Stimulated activated naive CD8-positive, alpha-beta T cell treated with anti-CD3 and anti-CD28 coated beads, Interleukin-15, amount 100 ng/mL, for 72 hours (primary cell): ENCODE measurements around the gene C9orf78.

Source experiments
- ATAC-seq: fragments of 150-1000 bp; cut with Tn5 transposase; 2 replicates; pipeline ENCODE4 v1.10.0; 2021; ENCODE audit warnings: mild to moderate bottlenecking, moderate library complexity
- DNase-seq, 2 donors: peaks; one replicate each; pipeline ENCODE4 v3.0.0; 2021 to 2022
- H3K27ac Mint-ChIP-seq, 2 donors: one replicate each; pipeline ENCODE4 v1.8.0; 2022; ENCODE audit warnings: mild to moderate bottlenecking in 2 of 2, mixed read lengths in 2 of 2, moderate library complexity in 2 of 2
- H3K27me3 Mint-ChIP-seq: one replicate; pipeline ENCODE4 v1.8.0; 2022; ENCODE audit warnings: mixed read lengths
- H3K4me1 Mint-ChIP-seq: one replicate; pipeline ENCODE4 v1.8.0; 2022; ENCODE audit warnings: mild to moderate bottlenecking, mixed read lengths
- H3K4me3 Mint-ChIP-seq, 2 donors: one replicate each; pipeline ENCODE4 v1.8.0; 2022; ENCODE audit warnings: mild to moderate bottlenecking in 2 of 2, mixed read lengths in 2 of 2, moderate library complexity in 1 of 2
- H3K9me3 Mint-ChIP-seq, 2 donors: one replicate each; pipeline ENCODE4 v1.8.0; 2022; ENCODE audit warnings: mixed read lengths in 2 of 2

C9orf78 gene

DNA sequence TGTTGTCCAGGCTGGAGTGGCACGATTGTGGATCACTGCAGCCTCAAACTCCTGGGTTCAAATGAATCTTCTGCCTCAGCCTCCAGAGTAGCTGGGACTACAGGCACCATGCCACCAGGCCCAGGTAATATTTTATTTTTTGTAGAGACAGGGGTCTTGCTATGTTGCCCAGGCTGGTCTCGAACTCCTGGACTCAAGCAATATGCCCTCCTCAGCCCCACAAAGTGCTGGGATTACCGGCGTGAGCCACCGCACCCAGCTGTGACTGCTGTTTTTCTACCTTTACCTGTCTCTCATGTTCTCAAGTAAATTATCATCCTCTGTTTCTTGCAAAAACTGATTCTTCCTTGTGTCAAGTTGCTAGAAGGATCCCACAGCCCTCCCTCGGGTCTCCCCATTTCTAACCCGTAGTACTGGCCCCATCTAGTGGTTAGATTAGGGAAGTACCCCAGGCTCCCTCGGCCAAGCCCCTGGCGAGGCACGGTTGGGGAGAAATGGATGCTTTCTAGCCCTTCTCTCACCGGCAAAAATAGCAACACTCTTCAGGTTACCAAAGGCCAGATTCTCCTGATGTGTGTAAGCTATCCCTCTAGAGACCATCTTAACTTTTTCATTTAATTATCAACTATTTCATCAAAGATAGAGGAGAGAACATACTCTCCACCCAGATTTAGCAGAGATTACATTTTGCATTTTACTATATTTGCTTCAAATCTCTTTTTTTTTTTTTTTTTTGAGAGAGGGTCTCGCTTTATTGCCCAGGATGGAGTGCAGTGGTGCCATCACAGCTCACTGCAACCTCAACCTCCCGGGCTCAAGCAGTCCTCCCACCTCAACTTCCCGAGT, 51.3 kb downstream of the C9orf78 start:
- Mint-ChIP-seq H3K9me3 (no peaks in the 10 kb centered on the region), H3K4me3 (no peak overlapping the region), H3K27ac (peak overlapping the region in 1 of 2 donors; percentile 3), H3K4me1 (peaks cover 14% of the 10 kb centered on the region), H3K27me3 (peaks cover 39% of the 10 kb centered on the region)
- peak; percentile 76 to 81 for DNase-seq
- peak; percentile 95 for ATAC-seq

DNA sequence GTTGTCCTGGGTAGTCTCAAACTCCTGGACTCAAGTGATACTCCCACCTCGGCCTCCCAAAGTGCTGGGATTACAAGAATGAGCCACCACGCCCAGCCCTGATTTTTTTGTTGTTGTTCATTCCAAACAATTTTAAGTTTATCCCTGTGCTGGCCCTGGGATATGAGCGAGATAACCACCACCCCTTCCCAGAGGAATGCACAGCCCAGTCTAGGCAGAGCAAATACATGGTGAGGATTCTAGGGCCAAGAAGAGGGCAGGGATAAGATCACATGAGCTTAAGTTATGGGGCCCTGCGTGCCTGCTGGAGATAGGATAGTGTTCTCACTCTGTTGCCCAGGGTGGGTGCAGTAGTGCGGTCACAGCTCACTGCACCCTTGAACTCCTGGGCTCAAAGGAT, 53.1 kb downstream of the C9orf78 start:
- DNase-seq (no peak), ATAC-seq (no peak)
- Mint-ChIP-seq H3K27me3 (peaks cover 39% of the 10 kb centered on the region), H3K9me3 (no peaks in the 10 kb centered on the region), H3K4me3 (no peak overlapping the region), H3K27ac (no peak overlapping the region), H3K4me1 (peaks cover 26% of the 10 kb centered on the region)

DNA sequence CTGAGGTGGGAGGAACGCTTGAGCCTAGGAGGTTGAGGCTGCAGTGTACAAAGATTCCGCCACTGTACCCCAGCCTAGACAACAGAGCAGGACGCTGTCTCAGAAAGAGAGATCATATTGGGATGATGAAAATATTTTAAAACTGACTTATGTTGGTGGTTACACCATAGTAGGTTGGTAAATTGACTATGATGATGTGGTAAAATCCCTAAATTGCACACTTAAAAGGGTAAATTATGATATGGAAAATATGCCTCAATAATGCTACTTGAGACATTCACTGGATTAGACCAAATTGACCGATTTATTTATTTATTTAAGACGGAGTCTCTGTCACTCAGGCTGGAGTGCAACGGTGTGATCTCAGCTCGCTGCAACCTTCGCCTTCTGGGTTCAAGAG, 53.9 kb downstream of the C9orf78 start:
- H3K27me3 Mint-ChIP-seq: peaks cover 36% of the 10 kb centered on the region
- H3K9me3 Mint-ChIP-seq: no peaks in the 10 kb centered on the region
- ATAC-seq (no peak), DNase-seq (no peak)
- H3K4me3 Mint-ChIP-seq: no peak overlapping the region
- H3K4me1 Mint-ChIP-seq: peaks cover 33% of the 10 kb centered on the region
- no peak overlapping the region for H3K27ac Mint-ChIP-seq

DNA sequence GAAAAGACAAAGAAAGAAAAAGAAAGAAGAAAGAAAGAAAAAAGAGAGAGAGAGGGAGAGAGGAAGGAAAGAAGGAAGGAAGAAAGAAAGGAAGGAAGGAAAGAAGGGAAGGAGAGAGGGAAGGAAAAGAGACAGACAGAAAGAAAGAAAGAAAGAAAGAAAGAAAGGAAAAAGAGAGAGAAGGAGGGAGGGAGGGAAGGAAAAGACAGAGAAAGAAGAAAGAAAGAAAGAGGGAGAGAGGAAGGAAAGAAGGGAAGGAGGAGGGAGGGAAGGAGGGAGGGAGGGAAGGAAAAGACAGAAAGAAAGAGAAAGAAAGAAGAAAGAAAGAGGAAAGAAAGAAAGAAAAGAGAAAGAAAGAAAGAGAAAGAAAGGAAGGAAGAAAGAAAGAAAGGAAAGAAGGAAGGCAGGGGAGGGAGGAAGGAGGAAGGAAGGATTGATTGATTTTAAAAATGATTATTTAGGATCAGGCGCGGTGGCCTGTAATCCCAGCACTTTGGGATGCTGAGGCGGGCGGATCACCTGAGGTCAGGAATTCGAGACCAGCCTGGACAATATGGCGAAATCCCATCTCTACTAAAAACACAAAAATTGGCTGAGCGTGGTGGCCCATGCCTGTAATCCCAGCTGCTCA, 55.4 kb downstream of the C9orf78 start:
- peaks cover 33% of the 10 kb centered on the region for H3K4me1 Mint-ChIP-seq
- DNase-seq: no peak
- no peak overlapping the region for H3K27ac Mint-ChIP-seq
- H3K9me3 Mint-ChIP-seq: no peaks in the 10 kb centered on the region
- no peak for ATAC-seq
- peaks cover 36% of the 10 kb centered on the region for H3K27me3 Mint-ChIP-seq
- no peak overlapping the region for H3K4me3 Mint-ChIP-seq

DNA sequence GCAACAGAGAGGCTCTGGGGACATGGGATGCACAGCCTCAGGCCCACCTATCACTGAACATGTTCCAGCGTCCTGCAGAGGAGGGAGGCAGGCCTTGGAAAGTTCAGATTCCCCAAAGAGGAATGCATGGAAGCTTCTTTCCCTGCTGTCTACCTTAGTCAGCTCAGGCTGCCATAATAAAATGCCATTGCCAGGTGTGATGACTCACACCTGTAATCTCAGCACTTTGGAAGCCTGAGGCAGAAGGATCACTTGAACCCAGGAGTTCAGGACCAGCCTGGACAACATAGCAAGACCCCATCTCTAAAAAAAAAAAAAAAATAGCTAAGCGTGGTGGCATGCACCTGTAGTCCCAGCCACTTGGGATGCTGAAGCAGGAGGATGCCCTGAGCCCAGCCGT, 56.6 kb downstream of the C9orf78 start:
- Mint-ChIP-seq H3K4me3 (no peak overlapping the region), H3K4me1 (peaks cover 27% of the 10 kb centered on the region), H3K9me3 (no peaks in the 10 kb centered on the region), H3K27me3 (peaks cover 36% of the 10 kb centered on the region), H3K27ac (no peak overlapping the region)
- ATAC-seq: no peak
- DNase-seq: no peak

DNA sequence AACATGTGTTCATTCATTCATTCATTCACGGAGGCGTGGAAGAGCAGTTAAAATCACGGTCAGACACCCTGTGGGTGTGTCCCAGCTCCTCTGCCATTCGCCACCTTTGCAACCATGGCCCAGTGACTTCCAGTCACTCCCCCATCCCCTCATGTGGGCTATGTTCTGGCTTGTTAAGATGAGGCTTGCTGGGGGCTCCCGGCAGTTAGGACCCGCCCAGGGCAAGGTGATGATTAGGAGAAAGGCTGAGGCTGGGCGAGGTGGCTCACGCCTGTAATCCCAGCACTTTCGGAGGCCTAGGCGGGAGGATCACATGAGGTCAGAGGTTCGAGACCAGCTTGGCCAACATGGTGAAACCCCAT, 57.3 kb downstream of the C9orf78 start:
- Mint-ChIP-seq H3K9me3 (no peaks in the 10 kb centered on the region), H3K4me3 (peak overlapping the region; percentile 63 to 78)

More for the DNA sequence above, 57.3 kb downstream of the C9orf78 start:
- peaks cover 27% of the 10 kb centered on the region for H3K4me1 Mint-ChIP-seq
- DNase-seq (peak in 1 of 2 donors; percentile 17), ATAC-seq (peak; percentile 56)
- H3K27ac Mint-ChIP-seq: no peak overlapping the region
- H3K27me3 Mint-ChIP-seq: peaks cover 36% of the 10 kb centered on the region
